ENCODE measurements around the gene CKS2.

CKS2 gene

GRCh38 chr9:89364666-89365531, 53.9 kb downstream of the CKS2 start:
- no peak for TF ChIP-seq CTCF (IDR thresholded peaks at IDR 0.05; ENCODE audit: low read length, missing control alignments)
- no peak for DNase-seq (ENCODE audit: low read depth)
- H3K4me3 ChIP-seq (replicated peaks; ENCODE audit: low read depth, low read length) = no peak overlapping the region

GRCh38 chr9:89365532-89365912, 54.5 kb downstream of the CKS2 start:
- no peak for DNase-seq (ENCODE audit: low read depth)
- H3K4me3 ChIP-seq (replicated peaks; ENCODE audit: low read depth, low read length) = no peak overlapping the region
- TF ChIP-seq CTCF (IDR thresholded peaks at IDR 0.05; ENCODE audit: low read length, missing control alignments) = no peak
